ENCODE measurements around the gene BASP1.

DNA sequence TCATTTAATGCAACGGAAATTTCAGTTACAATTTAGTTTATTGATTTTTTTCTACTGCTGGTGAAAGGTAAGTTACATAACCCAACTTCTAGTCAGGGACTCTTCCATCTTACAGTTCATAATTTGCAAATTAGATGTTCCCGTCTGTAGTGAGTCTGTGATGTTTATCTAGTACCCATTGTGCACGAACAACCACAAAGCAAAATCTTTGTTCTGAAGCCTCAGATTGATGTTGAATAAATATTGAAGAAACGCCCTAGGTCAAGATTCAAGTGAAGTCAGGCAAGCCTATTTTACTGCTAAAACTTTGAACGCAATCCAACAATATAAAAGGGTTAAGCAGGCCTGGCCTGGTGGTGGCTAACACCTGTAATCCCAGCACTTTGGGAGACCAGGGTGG is 43.1 kb downstream of the BASP1 start:
- TF ChIP-seq KLF7 (tag by site-specific recombination; IDR thresholded peaks at IDR 0.05; ENCODE audit: borderline replicate concordance) (no peak), ZNF292 (tag by site-specific recombination; IDR thresholded peaks at IDR 0.05; ENCODE audit: borderline replicate concordance, low read depth) (no peak), SETDB1 (IDR thresholded peaks at IDR 0.05; ENCODE audit: insufficient read length, low read length) (no peak), ZNF621 (tag by site-specific recombination; IDR thresholded peaks at IDR 0.05) (no peak), ZBTB8A (tag by site-specific recombination; IDR thresholded peaks at IDR 0.05) (no peak)
- TF ChIP-seq, protein P1, sequence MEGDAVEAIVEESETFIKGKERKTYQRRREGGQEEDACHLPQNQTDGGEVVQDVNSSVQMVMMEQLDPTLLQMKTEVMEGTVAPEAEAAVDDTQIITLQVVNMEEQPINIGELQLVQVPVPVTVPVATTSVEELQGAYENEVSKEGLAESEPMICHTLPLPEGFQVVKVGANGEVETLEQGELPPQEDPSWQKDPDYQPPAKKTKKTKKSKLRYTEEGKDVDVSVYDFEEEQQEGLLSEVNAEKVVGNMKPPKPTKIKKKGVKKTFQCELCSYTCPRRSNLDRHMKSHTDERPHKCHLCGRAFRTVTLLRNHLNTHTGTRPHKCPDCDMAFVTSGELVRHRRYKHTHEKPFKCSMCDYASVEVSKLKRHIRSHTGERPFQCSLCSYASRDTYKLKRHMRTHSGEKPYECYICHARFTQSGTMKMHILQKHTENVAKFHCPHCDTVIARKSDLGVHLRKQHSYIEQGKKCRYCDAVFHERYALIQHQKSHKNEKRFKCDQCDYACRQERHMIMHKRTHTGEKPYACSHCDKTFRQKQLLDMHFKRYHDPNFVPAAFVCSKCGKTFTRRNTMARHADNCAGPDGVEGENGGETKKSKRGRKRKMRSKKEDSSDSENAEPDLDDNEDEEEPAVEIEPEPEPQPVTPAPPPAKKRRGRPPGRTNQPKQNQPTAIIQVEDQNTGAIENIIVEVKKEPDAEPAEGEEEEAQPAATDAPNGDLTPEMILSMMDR (tag by site-specific recombination; IDR thresholded peaks at IDR 0.05): no peak
- TF ChIP-seq, protein P2, sequence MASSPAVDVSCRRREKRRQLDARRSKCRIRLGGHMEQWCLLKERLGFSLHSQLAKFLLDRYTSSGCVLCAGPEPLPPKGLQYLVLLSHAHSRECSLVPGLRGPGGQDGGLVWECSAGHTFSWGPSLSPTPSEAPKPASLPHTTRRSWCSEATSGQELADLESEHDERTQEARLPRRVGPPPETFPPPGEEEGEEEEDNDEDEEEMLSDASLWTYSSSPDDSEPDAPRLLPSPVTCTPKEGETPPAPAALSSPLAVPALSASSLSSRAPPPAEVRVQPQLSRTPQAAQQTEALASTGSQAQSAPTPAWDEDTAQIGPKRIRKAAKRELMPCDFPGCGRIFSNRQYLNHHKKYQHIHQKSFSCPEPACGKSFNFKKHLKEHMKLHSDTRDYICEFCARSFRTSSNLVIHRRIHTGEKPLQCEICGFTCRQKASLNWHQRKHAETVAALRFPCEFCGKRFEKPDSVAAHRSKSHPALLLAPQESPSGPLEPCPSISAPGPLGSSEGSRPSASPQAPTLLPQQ (tag by site-specific recombination; IDR thresholded peaks at IDR 0.05): no peak
- TF ChIP-seq, protein P3, sequence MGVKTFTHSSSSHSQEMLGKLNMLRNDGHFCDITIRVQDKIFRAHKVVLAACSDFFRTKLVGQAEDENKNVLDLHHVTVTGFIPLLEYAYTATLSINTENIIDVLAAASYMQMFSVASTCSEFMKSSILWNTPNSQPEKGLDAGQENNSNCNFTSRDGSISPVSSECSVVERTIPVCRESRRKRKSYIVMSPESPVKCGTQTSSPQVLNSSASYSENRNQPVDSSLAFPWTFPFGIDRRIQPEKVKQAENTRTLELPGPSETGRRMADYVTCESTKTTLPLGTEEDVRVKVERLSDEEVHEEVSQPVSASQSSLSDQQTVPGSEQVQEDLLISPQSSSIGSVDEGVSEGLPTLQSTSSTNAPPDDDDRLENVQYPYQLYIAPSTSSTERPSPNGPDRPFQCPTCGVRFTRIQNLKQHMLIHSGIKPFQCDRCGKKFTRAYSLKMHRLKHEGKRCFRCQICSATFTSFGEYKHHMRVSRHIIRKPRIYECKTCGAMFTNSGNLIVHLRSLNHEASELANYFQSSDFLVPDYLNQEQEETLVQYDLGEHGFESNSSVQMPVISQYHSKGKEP (tag by site-specific recombination; IDR thresholded peaks at IDR 0.05): no peak

Measured in HEK293 (cell line).